Bronchial epithelial cell (primary cell): ENCODE results near the gene SYT17. TPM values are rescaled to one million over a fixed set of nuclear protein-coding genes. Genes with fewer than 3 reads are reported as not detected.
A peak's percentile ranks its signal among the peaks of the same experiment; 100 is the strongest.

Experiments used
- DNase-seq: peaks from one replicate; pipeline ENCODE4 v3.0.0-alpha.2; 2010; ENCODE audit warnings: low read depth
- FAIRE-seq: peaks from 2 replicates; lab custom pipeline; 2011; peaks lifted over from hg19 to GRCh38; lab: Jason Lieb, UNC
- H3K27me3 ChIP-seq: 2 replicates; pipeline ENCODE4 v1.5.1; 2011; ENCODE audit warnings: low read length; ENCODE audit not compliant: control insufficient read depth, insufficient read depth
- H3K36me3 ChIP-seq: 2 replicates; pipeline ENCODE4 v1.5.1; 2011; ENCODE audit warnings: low read length; ENCODE audit not compliant: control insufficient read depth, insufficient read depth
- H3K4me3 ChIP-seq: 2 replicates; pipeline ENCODE4 v1.5.1; 2011; ENCODE audit warnings: mild to moderate bottlenecking, low read depth, low read length, control low read depth
- total RNA-seq: library from RNA; depleted of rRNA; stranded (reverse); fragments of >200 nt; gene quantifications from 2 replicates; pipeline ENCODE4 v1.2.1, GENCODE V29; 2014
- TF ChIP-seq, protein P1 (sequence below): IDR thresholded peaks from 2 replicates; pipeline ENCODE4 v1.5.1; 2011; ENCODE audit warnings: mild to moderate bottlenecking, moderate library complexity, low read length, control low read depth, inconsistent platforms; ENCODE audit not compliant: insufficient read depth, severe bottlenecking

Gene SYT17
- total RNA-seq, 1 donor from 2014 or later = 1.1 TPM

GRCh38 chr16:19132255-19132654 lies 35.8 kb upstream of the SYT17 start:
- Histone ChIP-seq H3K36me3 (no peaks in the 10 kb centered on the region), H3K4me3 (no peak overlapping the region), H3K27me3 (no peaks in the 10 kb centered on the region)
- TF ChIP-seq, protein P1, sequence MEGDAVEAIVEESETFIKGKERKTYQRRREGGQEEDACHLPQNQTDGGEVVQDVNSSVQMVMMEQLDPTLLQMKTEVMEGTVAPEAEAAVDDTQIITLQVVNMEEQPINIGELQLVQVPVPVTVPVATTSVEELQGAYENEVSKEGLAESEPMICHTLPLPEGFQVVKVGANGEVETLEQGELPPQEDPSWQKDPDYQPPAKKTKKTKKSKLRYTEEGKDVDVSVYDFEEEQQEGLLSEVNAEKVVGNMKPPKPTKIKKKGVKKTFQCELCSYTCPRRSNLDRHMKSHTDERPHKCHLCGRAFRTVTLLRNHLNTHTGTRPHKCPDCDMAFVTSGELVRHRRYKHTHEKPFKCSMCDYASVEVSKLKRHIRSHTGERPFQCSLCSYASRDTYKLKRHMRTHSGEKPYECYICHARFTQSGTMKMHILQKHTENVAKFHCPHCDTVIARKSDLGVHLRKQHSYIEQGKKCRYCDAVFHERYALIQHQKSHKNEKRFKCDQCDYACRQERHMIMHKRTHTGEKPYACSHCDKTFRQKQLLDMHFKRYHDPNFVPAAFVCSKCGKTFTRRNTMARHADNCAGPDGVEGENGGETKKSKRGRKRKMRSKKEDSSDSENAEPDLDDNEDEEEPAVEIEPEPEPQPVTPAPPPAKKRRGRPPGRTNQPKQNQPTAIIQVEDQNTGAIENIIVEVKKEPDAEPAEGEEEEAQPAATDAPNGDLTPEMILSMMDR = no peak
- no peak for DNase-seq
- FAIRE-seq = no peak

DNA sequence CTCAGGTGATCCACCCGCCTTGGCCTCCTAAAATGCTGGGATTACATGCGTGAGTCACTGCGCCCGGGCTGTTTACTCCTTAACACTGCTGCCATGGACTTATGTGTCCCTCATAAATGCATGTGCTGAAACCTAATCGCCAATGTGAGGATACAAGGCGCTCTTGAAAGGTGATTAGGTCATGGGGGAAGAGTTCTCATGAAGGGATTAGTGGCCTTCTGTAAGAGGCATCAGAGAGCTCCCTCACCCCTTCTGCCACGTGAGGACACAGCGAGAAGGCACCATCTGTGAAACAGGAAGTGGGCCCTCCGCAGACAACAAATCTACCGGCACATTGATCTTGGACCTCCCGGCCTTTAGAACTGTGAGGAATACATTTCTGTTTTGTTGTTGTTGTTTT lies 35.1 kb upstream of the SYT17 start:
- H3K4me3 ChIP-seq = no peak overlapping the region
- no peaks in the 10 kb centered on the region for H3K36me3 ChIP-seq
- no peak for FAIRE-seq
- DNase-seq = no peak
- no peaks in the 10 kb centered on the region for H3K27me3 ChIP-seq
- TF ChIP-seq, protein P1 = no peak

DNA sequence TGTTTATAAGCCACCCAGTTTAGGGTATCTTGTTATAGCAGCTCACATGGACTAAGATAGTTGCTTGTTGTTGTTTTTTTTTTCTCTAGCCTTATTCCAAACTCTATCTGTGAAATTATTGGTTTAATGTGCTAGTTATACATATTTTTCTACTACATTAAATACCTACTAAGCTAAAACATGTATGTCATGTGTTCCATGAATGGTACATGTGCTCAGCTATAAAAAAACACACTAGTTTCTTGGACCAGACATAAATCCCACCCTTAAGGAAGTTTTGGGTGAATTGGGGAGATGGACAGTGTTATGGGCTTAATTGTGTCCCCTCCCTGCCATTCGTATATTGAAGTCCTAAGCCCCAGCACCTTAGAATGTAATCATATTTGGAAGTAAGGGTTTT lies 34.4 kb upstream of the SYT17 start:
- no peak for DNase-seq
- Histone ChIP-seq H3K27me3 (no peaks in the 10 kb centered on the region), H3K36me3 (no peaks in the 10 kb centered on the region), H3K4me3 (no peak overlapping the region)
- TF ChIP-seq, protein P1 = no peak
- FAIRE-seq = no peak

- TF ChIP-seq, protein P1 = no peak
- FAIRE-seq (no peak), DNase-seq (peak; percentile 26)
- no peak overlapping the region for H3K4me3 ChIP-seq
- H3K36me3 ChIP-seq = no peaks in the 10 kb centered on the region
- no peaks in the 10 kb centered on the region for H3K27me3 ChIP-seq
Measured at GRCh38 chr16:19135201-19135842, 32.7 kb upstream of the SYT17 start.

GRCh38 chr16:19135896-19136438 lies 32.1 kb upstream of the SYT17 start:
- FAIRE-seq (no peak), DNase-seq (peak; percentile 85)
- Histone ChIP-seq H3K27me3 (no peaks in the 10 kb centered on the region), H3K36me3 (no peaks in the 10 kb centered on the region), H3K4me3 (no peak overlapping the region)
- TF ChIP-seq, protein P1 = no peak

DNA sequence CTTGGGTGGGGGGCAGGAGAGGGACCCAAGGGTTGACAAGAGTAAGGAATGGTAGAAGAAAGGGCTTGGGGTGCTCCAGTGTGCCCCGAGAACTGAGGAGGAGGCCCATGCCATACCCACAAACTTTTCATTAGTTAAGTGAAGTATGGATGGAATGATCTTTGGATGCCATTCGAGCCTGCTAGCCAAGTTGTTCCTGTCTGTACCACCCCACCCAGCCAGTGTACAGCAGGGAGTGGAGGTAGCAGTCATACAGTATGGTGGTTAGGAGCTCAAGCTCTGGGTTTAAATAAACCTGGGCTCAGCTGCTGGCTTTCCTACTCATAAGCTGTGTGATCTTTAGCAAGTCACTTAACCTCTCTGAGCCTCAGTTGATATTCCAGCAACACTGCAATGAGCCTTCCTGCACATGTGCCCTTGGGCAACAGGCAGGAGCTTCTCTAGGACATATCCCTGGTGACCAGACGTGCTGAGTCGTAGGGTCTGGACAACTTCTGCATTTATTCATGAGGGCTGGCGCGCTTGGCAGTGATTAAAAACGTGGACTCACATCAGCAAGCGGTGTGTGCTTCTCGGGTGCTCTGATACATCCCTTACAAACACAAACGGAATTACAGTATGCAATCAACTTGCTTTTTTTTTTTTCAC lies 31.4 kb upstream of the SYT17 start:
- peak; percentile 36 for DNase-seq
- TF ChIP-seq, protein P1 = no peak

More for the DNA sequence above, 31.4 kb upstream of the SYT17 start:
- H3K36me3 ChIP-seq = no peaks in the 10 kb centered on the region
- no peaks in the 10 kb centered on the region for H3K27me3 ChIP-seq
- peak; percentile 68 for FAIRE-seq
- no peak overlapping the region for H3K4me3 ChIP-seq
